HCT116 (cell line): ENCODE results near the gene CILP2. TPM values are rescaled to one million over a fixed set of nuclear protein-coding genes. Genes with fewer than 3 reads are reported as not detected.

Source experiments
- ATAC-seq: fragments of 200-7000 bp; cut with Tn5 transposase; 2 replicates; pipeline ENCODE4 v1.9.1; 2020; ENCODE audit warnings: mild to moderate bottlenecking, moderate library complexity
- BruUV-seq: library from RNA; stranded (reverse); fragments of 400-500 nt; replicated peaks from 2 replicates; lab custom pipeline; 2021; lab: Mats Ljungman, UMichigan
- CTCF ChIA-PET: fragments of 300-600 bp; sonication (Branson Sonifier 250); formaldehyde crosslinking; loops from one replicate; lab custom pipeline; 2021; ENCODE audit warnings: antibody characterized with exemption; lab: Charles Lee
- POLR2A ChIA-PET: fragments of 300-600, 350-600 bp; sonication (Branson Sonifier 250); formaldehyde crosslinking; loops from one replicate; lab custom pipeline; 2021; ENCODE audit warnings: antibody characterized with exemption; lab: Charles Lee
- RAD21 ChIA-PET, 2 experiments: fragments of 300-600 bp; sonication (Branson Sonifier 250); formaldehyde crosslinking; loops; one replicate each; lab custom pipeline; 2023; ENCODE audit warnings: low total read pairs in 2 of 2; ENCODE audit not compliant: uncharacterized antibody in 2 of 2, unreplicated experiment in 2 of 2, low non-redundant PET in 1 of 2; lab: Charles Lee
- DNase-seq: peaks from one replicate; pipeline ENCODE4 v3.0.0-alpha.2; 2010; ENCODE audit warnings: low read depth, low spot score
- H2AFZ ChIP-seq: fragments of 200-600 bp; shearing (Covaris generic), sonication (generic); 2 replicates; pipeline ENCODE4 v1.6.1; 2017; ENCODE audit warnings: low read depth, mixed run types, mixed read lengths, antibody characterized with exemption, low read length; ENCODE audit not compliant: poor library complexity, severe bottlenecking
- H3K27ac ChIP-seq: 2 replicates; pipeline ENCODE4 v1.5.1; 2012; ENCODE audit warnings: low read depth, low read length
- H3K27me3 ChIP-seq: fragments of 200-600 bp; sonication (generic); 2 replicates; pipeline ENCODE4 v1.6.1; 2016; ENCODE audit warnings: mixed run types, low read length, mixed read lengths; ENCODE audit not compliant: insufficient read depth
- H3K36me3 ChIP-seq, 2 experiments: fragments of 200-500 bp in 1 of 2; fragments of 200-600 bp in 1 of 2; sonication (Bioruptor generic) in 1 of 2; sonication (generic) in 1 of 2; 2 replicates each; pipeline versions ENCODE4 v1.5.1 to v1.6.1; 2014 to 2016; ENCODE audit warnings: low read length in 2 of 2, inconsistent platforms in 1 of 2, mixed read lengths in 1 of 2, mixed run types in 1 of 2; ENCODE audit not compliant: insufficient read depth in 2 of 2, control insufficient read depth in 1 of 2
- H3K4me1 ChIP-seq, 2 experiments: fragments of 200-600 bp in 1 of 2; sonication (generic) in 1 of 2; 2 replicates each; pipeline versions ENCODE4 v1.5.1 to v1.6.1; 2012 to 2017; ENCODE audit warnings: low read length in 2 of 2, inconsistent platforms in 1 of 2, mild to moderate bottlenecking in 1 of 2, mixed read lengths in 1 of 2, mixed run types in 1 of 2, moderate library complexity in 1 of 2; ENCODE audit not compliant: insufficient read depth in 2 of 2, control insufficient read depth in 1 of 2
- H3K4me2 ChIP-seq: fragments of 200-600 bp; sonication (generic); 2 replicates; pipeline ENCODE4 v1.6.1; 2017; ENCODE audit warnings: mixed run types, low read length, mixed read lengths
- H3K4me3 ChIP-seq, 2 experiments: fragments of 200-600 bp in 1 of 2; sonication (generic) in 1 of 2; replicated peaks in 1 of 2; 2 replicates each; pipeline ENCODE4 v1.5.1; 2011 to 2016; ENCODE audit warnings: low read length in 2 of 2, control low read depth in 1 of 2, low read depth in 1 of 2, mild to moderate bottlenecking in 1 of 2, mixed read lengths in 1 of 2, mixed run types in 1 of 2
- H3K79me2 ChIP-seq: fragments of 200-600 bp; sonication (generic); 2 replicates; pipeline ENCODE4 v1.6.1; 2017; ENCODE audit warnings: mild to moderate bottlenecking, mixed run types, low read length, moderate library complexity, mixed read lengths; ENCODE audit not compliant: insufficient read depth
- H3K9ac ChIP-seq: fragments of 200-600 bp; sonication (generic); 2 replicates; pipeline ENCODE4 v1.6.1; 2016; ENCODE audit warnings: low read length, mixed read lengths
- H3K9me2 ChIP-seq: fragments of 200-600 bp; sonication (generic), shearing (Covaris generic); 2 replicates; pipeline ENCODE4 v1.6.1; 2017; ENCODE audit warnings: mixed run types, mild to moderate bottlenecking, moderate library complexity; ENCODE audit not compliant: insufficient read depth
- H3K9me3 ChIP-seq, 2 experiments: fragments of 200-500 bp in 1 of 2; fragments of 200-600 bp in 1 of 2; sonication (Bioruptor generic) in 1 of 2; sonication (generic) in 1 of 2; 2 replicates each; pipeline ENCODE4 v1.6.1; 2014 to 2017; ENCODE audit warnings: low read length in 2 of 2, mixed read lengths in 2 of 2, inconsistent platforms in 1 of 2, low read depth in 1 of 2, mild to moderate bottlenecking in 1 of 2, mixed run types in 1 of 2, moderate library complexity in 1 of 2; ENCODE audit not compliant: control insufficient read depth in 1 of 2, insufficient read depth in 1 of 2
- H4K20me1 ChIP-seq: fragments of 200-600 bp; sonication (generic), shearing (Covaris generic); 2 replicates; pipeline ENCODE4 v1.6.1; 2017; ENCODE audit warnings: mixed run types, mild to moderate bottlenecking, moderate library complexity; ENCODE audit not compliant: insufficient read depth
- ATF3 ChIP-seq: IDR thresholded peaks from 2 replicates; pipeline ENCODE4 v1.6.1; 2012
- CBX3 ChIP-seq: IDR thresholded peaks from 2 replicates; pipeline ENCODE4 v1.6.1; 2012; ENCODE audit warnings: low read depth
- ELF1 ChIP-seq: IDR thresholded peaks from 2 replicates; pipeline ENCODE4 v1.6.1; 2012; ENCODE audit warnings: low read depth, borderline replicate concordance
- EZH2 ChIP-seq: fragments of 200-600 bp; sonication (generic); IDR thresholded peaks from 2 replicates; pipeline ENCODE4 v1.6.1; 2017; ENCODE audit warnings: antibody characterized with exemption, mixed run types
- EZH2phosphoT487 ChIP-seq: fragments of 200-600 bp; IDR thresholded peaks from 2 replicates; pipeline ENCODE4 v1.6.1; 2018; ENCODE audit warnings: antibody characterized with exemption, borderline replicate concordance
- FOSL1 ChIP-seq: IDR thresholded peaks from 2 replicates; pipeline ENCODE4 v1.6.1; 2012; ENCODE audit warnings: low read depth
- JUND ChIP-seq: IDR thresholded peaks from 2 replicates; pipeline ENCODE4 v1.6.1; 2012
- MAX ChIP-seq: IDR thresholded peaks from 2 replicates; pipeline ENCODE4 v1.6.1; 2012
- POLR2A ChIP-seq: IDR thresholded peaks from 2 replicates; pipeline ENCODE4 v1.7.0; 2011; ENCODE audit warnings: borderline replicate concordance; ENCODE audit not compliant: insufficient read depth, insufficient read length; ENCODE audit errors: extremely low read depth
- POLR2AphosphoS5 ChIP-seq: IDR thresholded peaks from 2 replicates; pipeline ENCODE4 v1.6.1; 2011; ENCODE audit warnings: mild to moderate bottlenecking, low read depth, low read length, moderate library complexity
- SP1 ChIP-seq: IDR thresholded peaks from 2 replicates; pipeline ENCODE4 v1.6.1; 2012; ENCODE audit warnings: low read depth
- TCF7L2 ChIP-seq: IDR thresholded peaks from 2 replicates; pipeline ENCODE4 v1.7.0; 2011; ENCODE audit warnings: borderline replicate concordance, inconsistent platforms; ENCODE audit not compliant: insufficient read depth, insufficient read length; ENCODE audit errors: extremely low read depth
- ZNF274 ChIP-seq: fragments of 200-500 bp; sonication (Bioruptor generic); IDR thresholded peaks from 2 replicates; pipeline ENCODE4 v1.6.1; 2014; ENCODE audit warnings: mild to moderate bottlenecking, low read depth, low read length, inconsistent platforms
- intact Hi-C: fragments of 100-400 bp; cut with micrococcal nuclease; formaldehyde crosslinking; loops from 2 replicates; pipeline ENCODE4 v1.10.0; 2022
- total RNA-seq: library from RNA; stranded (reverse); gene quantifications from one replicate; pipeline ENCODE4 v1.2.1, GENCODE V29; 2021; ENCODE audit not compliant: unreplicated experiment
- TF ChIP-seq, protein P1 (sequence below): IDR thresholded peaks from 2 replicates; pipeline ENCODE4 v1.6.1; 2012; ENCODE audit warnings: low read depth
- TF ChIP-seq, protein P2 (sequence below): IDR thresholded peaks from 2 replicates; pipeline ENCODE4 v1.6.1; 2011; ENCODE audit warnings: mild to moderate bottlenecking, low read length, moderate library complexity; ENCODE audit not compliant: insufficient replicate concordance; ENCODE audit errors: extremely low read depth

The CILP2 gene
- total RNA-seq, 1 experiment from 2014 or later, result 13.1 TPM

DNA sequence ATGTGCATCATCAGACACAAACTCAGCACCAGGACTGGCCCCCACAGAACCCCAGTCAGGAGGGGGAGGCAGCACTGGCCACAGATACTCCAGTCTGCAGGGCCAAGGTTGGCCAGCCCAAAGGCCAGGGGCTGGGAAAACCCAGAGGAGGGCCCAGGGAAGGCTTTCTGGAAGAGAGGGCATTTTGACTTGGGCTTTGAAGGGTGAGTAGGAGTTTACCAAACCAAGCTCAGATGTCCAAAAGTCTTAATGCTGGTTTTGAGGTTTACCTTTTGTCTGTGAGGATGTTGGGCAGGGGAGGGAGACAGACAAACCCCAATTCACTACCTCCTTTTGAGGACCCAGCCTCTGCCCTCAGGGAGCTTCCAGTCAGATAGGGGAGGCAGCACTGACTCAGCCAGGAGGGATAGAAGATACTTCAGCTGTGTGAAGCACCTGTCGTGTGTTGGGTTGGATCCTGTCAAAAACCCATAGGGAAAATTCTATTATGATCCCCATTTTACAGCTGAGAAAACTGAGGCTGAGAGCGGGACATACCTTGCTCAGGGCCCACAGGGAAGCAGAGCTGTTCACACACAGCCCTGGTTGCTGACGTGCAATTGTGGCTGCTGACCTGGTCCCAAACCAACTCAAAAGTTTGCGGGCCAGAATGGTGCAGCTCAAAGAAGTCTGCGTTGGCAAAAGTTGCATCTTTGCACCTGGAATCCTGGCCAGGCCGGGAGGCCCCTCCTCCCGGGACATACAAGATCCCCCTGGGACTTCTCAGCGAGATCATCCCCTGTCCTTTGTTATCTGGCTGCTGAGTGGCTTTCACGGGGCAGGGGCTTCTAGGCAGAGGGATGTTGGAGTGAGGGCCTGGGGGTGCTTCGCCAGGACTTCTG lies 13.1 kb downstream of the CILP2 start:
- Histone ChIP-seq H3K79me2 (no peaks in the 10 kb centered on the region), H3K4me2 (no peak overlapping the region), H3K9me2 (no peaks in the 10 kb centered on the region), H3K4me1 (no peaks in the 10 kb centered on the region), H4K20me1 (no peaks in the 10 kb centered on the region), H3K9me3 (no peaks in the 10 kb centered on the region), H3K36me3 (no peaks in the 10 kb centered on the region), H3K27me3 (no peaks in the 10 kb centered on the region), H3K4me3 (no peak overlapping the region), H3K9ac (no peak overlapping the region), H3K27ac (no peak overlapping the region; the same call in 1 of the 2 replicates), H2AFZ (no peak overlapping the region)
- TF ChIP-seq MAX, result no peak
- TF ChIP-seq ZNF274, result no peak
- no peak for TF ChIP-seq CBX3
- TF ChIP-seq, protein P1, sequence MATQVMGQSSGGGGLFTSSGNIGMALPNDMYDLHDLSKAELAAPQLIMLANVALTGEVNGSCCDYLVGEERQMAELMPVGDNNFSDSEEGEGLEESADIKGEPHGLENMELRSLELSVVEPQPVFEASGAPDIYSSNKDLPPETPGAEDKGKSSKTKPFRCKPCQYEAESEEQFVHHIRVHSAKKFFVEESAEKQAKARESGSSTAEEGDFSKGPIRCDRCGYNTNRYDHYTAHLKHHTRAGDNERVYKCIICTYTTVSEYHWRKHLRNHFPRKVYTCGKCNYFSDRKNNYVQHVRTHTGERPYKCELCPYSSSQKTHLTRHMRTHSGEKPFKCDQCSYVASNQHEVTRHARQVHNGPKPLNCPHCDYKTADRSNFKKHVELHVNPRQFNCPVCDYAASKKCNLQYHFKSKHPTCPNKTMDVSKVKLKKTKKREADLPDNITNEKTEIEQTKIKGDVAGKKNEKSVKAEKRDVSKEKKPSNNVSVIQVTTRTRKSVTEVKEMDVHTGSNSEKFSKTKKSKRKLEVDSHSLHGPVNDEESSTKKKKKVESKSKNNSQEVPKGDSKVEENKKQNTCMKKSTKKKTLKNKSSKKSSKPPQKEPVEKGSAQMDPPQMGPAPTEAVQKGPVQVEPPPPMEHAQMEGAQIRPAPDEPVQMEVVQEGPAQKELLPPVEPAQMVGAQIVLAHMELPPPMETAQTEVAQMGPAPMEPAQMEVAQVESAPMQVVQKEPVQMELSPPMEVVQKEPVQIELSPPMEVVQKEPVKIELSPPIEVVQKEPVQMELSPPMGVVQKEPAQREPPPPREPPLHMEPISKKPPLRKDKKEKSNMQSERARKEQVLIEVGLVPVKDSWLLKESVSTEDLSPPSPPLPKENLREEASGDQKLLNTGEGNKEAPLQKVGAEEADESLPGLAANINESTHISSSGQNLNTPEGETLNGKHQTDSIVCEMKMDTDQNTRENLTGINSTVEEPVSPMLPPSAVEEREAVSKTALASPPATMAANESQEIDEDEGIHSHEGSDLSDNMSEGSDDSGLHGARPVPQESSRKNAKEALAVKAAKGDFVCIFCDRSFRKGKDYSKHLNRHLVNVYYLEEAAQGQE, result no peak
- no peak for TF ChIP-seq POLR2A
- TF ChIP-seq, protein P2, sequence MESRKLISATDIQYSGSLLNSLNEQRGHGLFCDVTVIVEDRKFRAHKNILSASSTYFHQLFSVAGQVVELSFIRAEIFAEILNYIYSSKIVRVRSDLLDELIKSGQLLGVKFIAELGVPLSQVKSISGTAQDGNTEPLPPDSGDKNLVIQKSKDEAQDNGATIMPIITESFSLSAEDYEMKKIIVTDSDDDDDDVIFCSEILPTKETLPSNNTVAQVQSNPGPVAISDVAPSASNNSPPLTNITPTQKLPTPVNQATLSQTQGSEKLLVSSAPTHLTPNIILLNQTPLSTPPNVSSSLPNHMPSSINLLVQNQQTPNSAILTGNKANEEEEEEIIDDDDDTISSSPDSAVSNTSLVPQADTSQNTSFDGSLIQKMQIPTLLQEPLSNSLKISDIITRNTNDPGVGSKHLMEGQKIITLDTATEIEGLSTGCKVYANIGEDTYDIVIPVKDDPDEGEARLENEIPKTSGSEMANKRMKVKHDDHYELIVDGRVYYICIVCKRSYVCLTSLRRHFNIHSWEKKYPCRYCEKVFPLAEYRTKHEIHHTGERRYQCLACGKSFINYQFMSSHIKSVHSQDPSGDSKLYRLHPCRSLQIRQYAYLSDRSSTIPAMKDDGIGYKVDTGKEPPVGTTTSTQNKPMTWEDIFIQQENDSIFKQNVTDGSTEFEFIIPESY, result no peak
- no peak for TF ChIP-seq JUND
- TF ChIP-seq ELF1, result no peak
- no peak for TF ChIP-seq EZH2
- no peak for TF ChIP-seq POLR2AphosphoS5
- no peak for TF ChIP-seq ATF3
- TF ChIP-seq EZH2phosphoT487, result no peak
- TF ChIP-seq SP1, result no peak
- no peak for TF ChIP-seq FOSL1
- no peak for TF ChIP-seq TCF7L2
- DNase-seq (no peak), ATAC-seq (no peak)
- BruUV-seq, result no TSS peak
- CTCF ChIA-PET, result interaction anchor here (2.3 to 4.9 kb wide), 2 partner anchors 11 to 19 kb away, joined by 14 to 52 read pairs; no protein-coding TSS in a partner anchor
- RAD21 ChIA-PET, result interaction anchor here in 1 of 2 experiments (0.6 kb wide), 1 partner anchor 78 kb away, joined by 3 read pairs; no protein-coding TSS in a partner anchor
- intact Hi-C loops, result no loop called here
- POLR2A ChIA-PET, result no interaction called here
